Measurements from ENCODE around the gene MTUS2.

The MTUS2 gene

GRCh38 chr13:29024783-29025182 lies 204.6 kb downstream of the MTUS2 start:
- no peak for DNase-seq (ENCODE audit: low spot score)

- no peak for DNase-seq (ENCODE audit: low spot score)
Measured at GRCh38 chr13:29028868-29029267, 208.7 kb downstream of the MTUS2 start.

- DNase-seq (ENCODE audit: low spot score): no peak
Measured at GRCh38 chr13:29038700-29039099, 218.6 kb downstream of the MTUS2 start.

GRCh38 chr13:29039212-29039611 lies 219.1 kb downstream of the MTUS2 start:
- DNase-seq (ENCODE audit: low spot score): no peak

- DNase-seq (ENCODE audit: low spot score): no peak
Measured at GRCh38 chr13:29046588-29046987, 226.4 kb downstream of the MTUS2 start.

- DNase-seq (ENCODE audit: low spot score): no peak
Measured at GRCh38 chr13:29049524-29049923, 229.4 kb downstream of the MTUS2 start.

- no peak for DNase-seq (ENCODE audit: low spot score)
Measured at GRCh38 chr13:29050719-29051118, 230.6 kb downstream of the MTUS2 start.

- DNase-seq (ENCODE audit: low spot score): no peak
Measured at GRCh38 chr13:29059800-29060199, 239.7 kb downstream of the MTUS2 start.

GRCh38 chr13:29065142-29065541 lies 245.0 kb downstream of the MTUS2 start:
- DNase-seq (ENCODE audit: low spot score): no peak

GRCh38 chr13:29067306-29067945 lies 247.3 kb downstream of the MTUS2 start:
- DNase-seq (ENCODE audit: low spot score): no peak

GRCh38 chr13:29073755-29074154 lies 253.6 kb downstream of the MTUS2 start:
- DNase-seq (ENCODE audit: low spot score): no peak

GRCh38 chr13:29077051-29077813 lies 257.1 kb downstream of the MTUS2 start:
- no peak for DNase-seq (ENCODE audit: low spot score)

- DNase-seq (ENCODE audit: low spot score): no peak
Measured at GRCh38 chr13:29081036-29081435, 260.9 kb downstream of the MTUS2 start.

- DNase-seq (ENCODE audit: low spot score): no peak
Measured at GRCh38 chr13:29081697-29082440, 261.7 kb downstream of the MTUS2 start.

- DNase-seq (ENCODE audit: low spot score): no peak
Measured at GRCh38 chr13:29099781-29100406, 279.8 kb downstream of the MTUS2 start.

- no peak for DNase-seq (ENCODE audit: low spot score)
Measured at GRCh38 chr13:29100758-29101157, 280.6 kb downstream of the MTUS2 start.

GRCh38 chr13:29101409-29101808 lies 281.3 kb downstream of the MTUS2 start:
- no peak for DNase-seq (ENCODE audit: low spot score)

- no peak for DNase-seq (ENCODE audit: low spot score)
Measured at GRCh38 chr13:29101905-29102304, 281.8 kb downstream of the MTUS2 start.

- no peak for DNase-seq (ENCODE audit: low spot score)
Measured at GRCh38 chr13:29103065-29103800, 283.1 kb downstream of the MTUS2 start.

- DNase-seq (ENCODE audit: low spot score): no peak
Measured at GRCh38 chr13:29104461-29104860, 284.3 kb downstream of the MTUS2 start.

- no peak for DNase-seq (ENCODE audit: low spot score)
Measured at GRCh38 chr13:29105779-29106178, 285.6 kb downstream of the MTUS2 start.

- no peak for DNase-seq (ENCODE audit: low spot score)
Measured at GRCh38 chr13:29106651-29107050, 286.5 kb downstream of the MTUS2 start.
